Stimulated activated CD4-positive, alpha-beta T cell treated with anti-CD3 and anti-CD28 coated beads, Interleukin-4, amount 100 ng/mL, for 4 hours (primary cell): ENCODE data around the gene XAB2.

Source experiments
- DNase-seq, 2 experiments: peaks; one replicate each; pipeline ENCODE4 v3.0.0-alpha.2; 2020

Gene XAB2

DNA sequence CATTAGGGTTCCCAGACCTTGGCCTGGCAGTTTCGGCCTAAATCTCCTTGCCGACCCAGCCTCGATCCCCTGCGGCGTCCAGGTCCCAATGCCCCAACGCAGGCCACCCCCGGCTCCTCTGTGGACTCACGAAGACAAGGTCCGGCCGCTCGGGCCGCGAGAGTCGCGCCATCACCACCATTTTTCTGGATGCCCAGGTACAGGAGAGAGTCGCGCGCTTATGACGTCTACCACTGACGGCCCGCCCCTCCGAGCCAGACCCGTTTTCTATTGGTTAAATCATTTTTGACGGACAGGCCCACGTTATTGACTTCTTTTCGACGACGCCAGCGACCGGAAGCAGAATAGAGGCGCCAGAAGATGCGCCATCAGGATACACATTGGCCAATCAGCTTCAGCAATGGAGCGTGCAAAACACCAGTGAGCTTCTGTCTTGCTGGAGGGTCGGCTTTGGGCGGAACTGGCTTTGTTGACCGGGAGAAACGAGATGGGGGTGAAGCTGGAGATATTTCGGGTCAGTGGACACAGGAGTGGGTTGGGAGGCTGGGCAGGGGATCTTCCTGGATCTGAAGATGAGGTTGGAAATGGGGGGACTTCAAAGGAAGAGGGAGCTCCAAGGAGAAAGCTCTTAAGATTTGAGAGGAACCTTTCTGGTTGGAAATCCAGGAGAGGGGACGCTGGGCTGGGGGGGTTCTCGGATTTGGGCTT, at the start of gene XAB2, which contains the start of gene PET100:
TSS of gene XAB2 (minus strand) at position 199 of the 708 bp plus-strand sequence. CDS start at position 181, 18 bp downstream.
TSS of gene PET100 (plus strand) at position 447 of the 708 bp plus-strand sequence. CDS start at position 488, 41 bp downstream.
- DNase-seq = peak; percentile 85 to 95

DNA sequence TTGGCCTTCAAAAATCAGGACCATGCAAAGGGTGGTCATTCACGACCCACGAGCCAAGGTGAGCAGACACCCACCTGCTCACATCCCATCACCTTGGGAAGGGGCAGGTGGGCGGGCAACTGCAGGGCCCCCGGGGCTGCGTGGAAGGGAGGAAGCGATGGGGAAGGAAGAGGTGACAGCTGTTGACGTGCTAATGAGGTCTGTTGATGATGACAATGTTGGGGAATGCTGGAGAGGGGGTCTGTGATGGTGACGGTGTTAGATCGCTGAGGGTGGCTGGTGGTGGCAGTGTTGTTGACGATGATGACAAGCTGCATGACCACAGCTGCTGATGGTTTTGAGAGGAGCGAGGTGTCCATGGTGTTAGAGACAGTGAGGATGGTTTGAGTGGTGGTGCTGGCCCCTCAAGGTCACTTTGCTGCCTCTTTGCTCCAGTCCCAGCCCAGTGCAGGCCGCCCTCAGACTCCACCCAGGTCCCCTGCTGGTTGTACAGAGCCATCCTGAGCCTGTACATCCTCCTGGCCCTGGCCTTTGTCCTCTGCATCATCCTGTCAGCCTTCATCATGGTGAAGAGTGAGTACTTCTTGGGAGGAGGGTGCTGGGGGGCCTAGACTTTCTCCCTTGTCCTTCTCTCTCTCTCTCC, 48.4 kb upstream of the XAB2 start:
- no peak for DNase-seq

DNA sequence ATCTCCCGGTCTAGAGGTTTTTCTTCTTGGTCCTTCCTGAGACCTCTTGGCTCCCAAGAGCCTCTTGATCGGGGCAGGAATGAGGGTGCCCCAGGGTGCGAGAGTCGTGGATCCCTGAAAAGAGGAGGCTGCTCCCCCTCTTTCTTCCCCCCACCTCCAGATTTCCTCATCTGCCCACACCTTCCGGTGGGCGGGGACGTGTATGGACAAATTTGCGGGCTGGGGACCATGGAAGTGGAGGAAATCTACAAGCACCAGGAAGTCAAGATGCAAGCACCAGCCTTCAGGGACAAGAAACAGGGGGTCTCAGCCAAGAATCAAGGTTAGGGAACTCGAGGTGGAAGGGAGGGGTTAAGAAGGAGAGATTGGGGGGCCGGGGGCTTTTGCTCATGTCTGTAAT, 47.5 kb upstream of the XAB2 start, which contains the start of gene MCEMP1:
TSS of gene MCEMP1 (plus strand) at position 237 of the 400 bp plus-strand sequence. CDS start at position 268, 31 bp downstream.
- no peak for DNase-seq

DNA sequence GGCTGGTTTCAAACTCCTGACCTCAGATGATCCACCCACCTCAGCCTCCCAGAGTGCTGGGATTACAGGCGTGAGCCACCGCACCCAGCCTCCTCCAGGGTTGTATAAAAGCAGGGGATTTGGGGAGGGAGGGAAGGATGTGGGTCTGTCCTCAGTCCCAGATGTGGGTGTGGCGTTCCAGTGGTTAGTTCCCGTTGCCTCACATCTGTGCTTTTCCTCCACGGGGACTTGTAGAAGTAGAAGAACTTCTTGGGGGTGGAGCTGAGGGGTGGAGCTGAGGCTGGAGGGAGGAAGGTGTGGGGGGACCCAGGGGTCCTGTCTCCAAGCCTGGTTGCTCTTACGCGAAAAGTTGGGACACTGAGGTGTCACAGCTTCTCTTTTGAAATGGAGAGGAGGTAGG, 47.0 kb upstream of the XAB2 start:
- no peak for DNase-seq

DNA sequence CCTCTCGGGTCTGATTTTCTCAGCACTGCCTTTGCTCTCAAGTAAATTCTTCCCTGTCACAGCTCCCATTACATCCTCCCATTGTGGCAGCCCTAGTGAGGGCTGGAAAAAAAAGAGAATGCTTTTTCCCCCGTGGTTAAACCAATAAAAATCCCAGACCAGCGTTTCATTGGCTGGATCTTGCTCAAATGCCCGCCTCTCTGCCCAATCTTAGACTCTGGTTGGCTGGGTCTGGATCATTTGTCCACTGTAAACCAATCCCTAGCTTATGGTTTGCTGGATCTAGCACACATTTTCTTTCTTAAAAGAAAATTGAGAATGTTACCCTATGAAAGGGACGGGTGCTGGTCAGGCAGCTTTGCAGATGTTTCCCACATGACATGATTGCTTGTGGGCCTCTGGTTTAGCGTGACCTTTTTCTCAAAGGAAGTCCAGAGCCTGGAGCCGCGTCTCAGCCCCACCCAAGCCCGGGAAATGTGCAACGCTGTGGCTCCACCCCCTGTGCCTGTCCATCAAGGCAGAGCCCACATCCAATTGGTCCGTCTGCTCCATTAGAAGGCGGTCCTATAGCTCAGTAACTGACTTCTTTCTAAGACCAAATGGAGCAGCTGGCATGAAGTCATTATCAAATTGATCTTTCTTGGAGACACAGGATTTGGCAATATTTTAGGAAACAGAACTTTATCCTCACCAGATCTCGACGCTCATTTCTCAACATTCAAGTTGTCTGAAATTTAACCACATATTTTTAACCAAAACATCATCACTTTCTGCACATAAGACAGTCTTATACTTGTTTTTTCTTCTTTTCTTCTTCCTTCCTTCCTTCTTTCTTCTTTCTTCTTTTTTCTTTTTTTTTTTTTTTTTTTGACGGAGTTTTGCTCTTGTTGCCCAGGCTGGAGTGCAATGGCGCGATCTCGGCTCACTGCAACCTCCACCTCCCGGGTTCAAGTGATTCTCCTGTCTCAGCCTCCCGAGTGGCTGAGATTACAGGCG, 45.0 kb upstream of the XAB2 start:
- DNase-seq = peak in 1 of 2 experiments; percentile 24

DNA sequence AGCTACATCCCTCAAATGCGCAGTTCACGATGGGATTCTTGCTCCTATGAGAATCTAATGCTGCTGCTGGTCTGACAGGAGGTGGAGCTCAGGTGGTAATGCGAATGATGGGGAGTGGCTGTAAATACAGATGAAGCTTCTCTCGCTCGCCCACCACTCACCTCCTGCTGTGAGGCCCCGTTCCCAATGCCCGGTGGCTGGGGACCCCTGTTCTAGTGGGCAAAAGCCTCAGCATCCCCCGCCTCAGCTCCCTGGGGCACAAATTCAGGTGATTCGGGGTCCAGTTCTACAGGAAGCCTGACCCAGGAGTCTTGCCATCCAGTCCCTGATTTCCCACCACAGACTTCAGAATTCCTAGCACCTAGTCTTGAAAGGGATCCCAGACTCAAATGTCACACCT, 43.2 kb upstream of the XAB2 start:
- DNase-seq = no peak

DNA sequence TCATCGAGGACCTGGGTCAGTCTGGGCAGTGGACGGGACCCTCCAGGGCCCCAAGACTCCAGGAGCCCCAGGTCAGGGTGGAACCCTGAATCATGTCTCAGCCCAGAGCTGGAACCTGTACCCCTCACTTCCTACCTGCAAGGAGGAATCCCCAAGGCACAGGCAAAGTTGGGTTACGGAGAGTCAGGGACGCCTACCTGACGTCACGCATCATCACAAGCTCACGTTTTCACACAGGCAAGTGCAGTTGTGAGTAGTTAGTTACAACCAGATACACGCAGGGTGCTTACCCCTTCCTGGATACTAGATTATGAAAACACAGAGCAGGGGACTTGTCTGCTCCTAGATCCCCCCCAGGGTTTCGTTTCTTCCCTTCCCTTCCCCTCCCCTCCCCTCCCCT, 41.4 kb upstream of the XAB2 start:
- no peak for DNase-seq

DNA sequence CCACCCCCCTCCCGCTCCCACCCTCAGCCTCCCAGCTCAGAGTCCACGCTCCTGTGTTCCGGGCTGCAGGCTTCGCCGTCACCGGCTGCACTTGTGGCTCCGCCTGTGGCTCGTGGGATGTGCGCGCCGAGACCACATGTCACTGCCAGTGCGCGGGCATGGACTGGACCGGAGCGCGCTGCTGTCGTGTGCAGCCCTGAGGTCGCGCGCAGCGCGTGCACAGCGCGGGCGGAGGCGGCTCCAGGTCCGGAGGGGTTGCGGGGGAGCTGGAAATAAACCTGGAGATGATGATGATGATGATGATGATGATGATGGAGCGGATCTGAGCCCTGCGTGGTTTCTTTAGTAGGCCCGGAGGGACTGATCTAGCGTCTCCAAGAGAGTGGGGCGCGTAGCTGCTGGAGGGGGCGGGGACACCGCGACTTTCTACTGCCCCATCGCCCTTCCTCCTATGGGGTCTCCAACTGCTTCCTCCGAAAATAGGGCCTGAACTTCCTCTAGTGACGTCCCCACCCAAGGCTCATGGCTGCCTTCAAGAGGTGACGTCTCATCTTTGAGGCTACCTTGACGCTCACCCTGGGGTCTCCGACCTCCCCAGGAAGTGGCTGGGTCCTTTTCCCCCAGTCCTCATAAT, 40.9 kb upstream of the XAB2 start:
- no peak for DNase-seq

DNA sequence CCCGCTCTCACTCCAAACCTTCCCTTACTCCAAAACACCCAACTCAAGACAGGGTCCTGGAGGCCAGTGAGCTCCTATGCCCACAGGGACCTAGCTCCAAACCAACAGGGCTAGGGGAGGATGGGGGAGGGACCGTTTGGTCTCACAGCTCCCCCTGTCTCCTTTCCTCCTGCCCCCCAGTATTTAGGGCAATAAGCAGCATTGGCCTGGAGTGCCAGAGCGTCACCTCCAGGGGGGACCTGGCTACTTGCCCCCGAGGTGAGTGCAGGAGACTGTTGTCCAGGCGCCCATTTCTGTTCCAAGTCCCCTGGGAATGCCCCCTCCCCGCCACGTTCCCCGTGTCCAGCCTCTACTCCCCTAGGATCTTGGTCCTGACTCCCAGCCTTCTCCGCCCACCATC, 40.3 kb upstream of the XAB2 start:
- DNase-seq = no peak

DNA sequence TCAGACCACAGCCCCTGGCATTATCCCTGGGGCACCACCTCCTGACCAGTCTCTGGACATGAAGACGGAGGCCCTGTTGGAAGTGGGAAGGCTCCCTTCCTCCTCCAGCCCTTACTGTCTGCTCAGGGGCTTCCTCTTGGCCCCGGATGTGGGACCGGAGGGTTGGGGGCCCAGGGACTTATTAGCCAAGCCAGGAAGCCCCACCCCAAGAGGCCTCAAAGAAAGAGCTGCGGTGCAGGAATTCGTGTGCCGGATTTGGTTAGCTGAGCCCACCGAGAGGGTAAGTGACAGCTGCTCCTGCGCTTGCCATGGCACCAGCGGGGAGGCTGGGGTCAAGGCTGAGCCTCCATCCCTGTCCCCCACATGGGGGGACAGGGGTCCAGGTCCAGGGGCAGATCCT, 39.5 kb upstream of the XAB2 start, which contains the start of gene RETN:
TSS of gene RETN (plus strand) at position 208 of the 400 bp plus-strand sequence. CDS start 278 bp downstream, outside the sequence.
- DNase-seq = no peak

DNA sequence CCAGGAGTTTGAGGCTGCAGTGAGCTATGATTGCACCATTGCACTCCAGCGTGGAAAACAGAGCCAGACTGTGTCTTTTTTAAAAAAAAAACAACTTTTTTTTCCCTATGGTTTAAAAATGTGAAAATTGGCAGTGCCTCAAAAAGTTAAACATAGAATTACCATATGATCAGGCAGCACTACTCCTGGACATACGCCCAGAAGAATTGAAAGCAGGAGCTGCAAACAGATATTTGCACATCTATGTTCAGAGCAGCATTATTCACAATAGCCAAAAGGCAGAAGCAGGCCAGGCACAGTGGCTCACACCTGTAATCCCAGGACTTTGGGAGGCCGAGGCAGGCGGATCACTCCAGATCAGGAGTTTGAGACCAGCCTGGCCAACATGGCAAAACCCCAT, 35.7 kb upstream of the XAB2 start:
- no peak for DNase-seq

DNA sequence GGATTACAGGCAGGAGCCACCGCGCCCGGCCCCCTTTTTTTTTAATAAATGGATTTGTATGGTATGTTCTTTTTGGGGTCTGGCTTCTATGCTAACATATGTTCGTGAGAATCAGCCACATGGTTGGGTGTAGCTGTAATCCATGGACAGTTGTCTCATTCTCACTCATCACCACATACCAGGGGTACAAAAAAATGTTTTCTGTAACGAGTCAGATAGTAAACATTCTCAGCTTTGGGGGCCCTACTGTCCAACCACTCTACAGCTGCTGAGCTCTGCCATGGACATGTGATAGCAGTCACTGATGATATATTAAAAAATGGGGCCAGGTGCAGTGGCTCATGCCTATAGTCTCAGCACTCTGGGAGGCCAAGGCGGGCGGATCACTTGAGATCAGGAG, 34.4 kb upstream of the XAB2 start:
- no peak for DNase-seq

DNA sequence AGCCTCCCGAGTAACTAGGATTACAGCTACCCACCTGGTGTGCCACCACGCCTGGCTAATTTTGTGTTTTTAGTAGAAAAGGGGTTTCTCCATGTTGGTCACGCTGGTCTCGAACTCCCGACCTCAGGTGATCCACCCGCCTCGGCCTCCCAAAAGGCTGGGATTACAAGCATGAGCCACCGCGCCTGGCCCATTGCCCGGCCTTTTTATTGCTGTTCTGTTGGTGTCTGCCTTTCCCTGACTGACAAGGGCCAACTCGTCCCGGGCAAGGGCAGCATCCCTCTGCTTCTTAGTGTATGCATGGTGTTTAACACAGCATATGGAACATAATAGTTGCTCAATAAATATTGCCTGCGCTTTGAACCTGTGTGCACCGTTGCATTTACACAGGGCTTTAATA, 33.3 kb upstream of the XAB2 start:
- DNase-seq = no peak

DNA sequence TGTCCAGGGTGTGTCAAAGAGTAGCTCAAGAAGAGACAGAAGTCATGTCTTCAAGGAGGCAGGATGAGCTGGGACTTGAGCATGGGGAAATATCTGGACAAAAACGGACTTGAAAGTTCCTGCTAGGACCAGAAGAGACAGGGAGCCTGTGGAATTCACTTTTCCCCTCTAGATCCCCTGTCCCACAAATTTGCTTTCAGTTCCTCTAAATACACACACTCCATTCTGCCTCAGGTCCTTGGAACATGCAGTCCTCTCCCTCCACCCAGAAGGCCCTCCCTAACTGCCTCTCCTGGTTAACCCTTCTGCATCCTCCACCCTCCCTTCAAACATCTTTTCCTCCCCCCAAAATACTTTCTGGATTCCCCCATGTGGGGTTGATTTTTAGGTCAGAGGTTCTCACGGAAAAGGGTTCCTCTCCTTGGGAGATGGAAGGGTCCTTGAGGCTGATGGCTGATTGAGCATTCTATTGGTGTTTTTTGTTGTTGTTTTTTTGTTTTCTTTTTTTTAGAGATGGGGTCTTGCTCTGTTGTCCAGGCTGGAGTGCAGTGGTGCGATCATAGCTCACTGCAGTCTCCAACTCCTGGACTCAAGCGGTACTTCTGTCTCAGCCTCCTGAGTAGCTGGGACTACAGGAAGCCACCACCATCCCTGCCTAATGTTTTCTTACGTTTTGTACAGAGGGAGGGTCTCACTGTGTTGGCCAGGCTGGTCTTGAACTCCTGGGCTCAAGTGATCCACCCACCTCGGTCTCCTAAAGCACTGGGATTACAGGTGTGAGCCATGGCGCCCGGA, 32.6 kb upstream of the XAB2 start:
- DNase-seq = no peak

DNA sequence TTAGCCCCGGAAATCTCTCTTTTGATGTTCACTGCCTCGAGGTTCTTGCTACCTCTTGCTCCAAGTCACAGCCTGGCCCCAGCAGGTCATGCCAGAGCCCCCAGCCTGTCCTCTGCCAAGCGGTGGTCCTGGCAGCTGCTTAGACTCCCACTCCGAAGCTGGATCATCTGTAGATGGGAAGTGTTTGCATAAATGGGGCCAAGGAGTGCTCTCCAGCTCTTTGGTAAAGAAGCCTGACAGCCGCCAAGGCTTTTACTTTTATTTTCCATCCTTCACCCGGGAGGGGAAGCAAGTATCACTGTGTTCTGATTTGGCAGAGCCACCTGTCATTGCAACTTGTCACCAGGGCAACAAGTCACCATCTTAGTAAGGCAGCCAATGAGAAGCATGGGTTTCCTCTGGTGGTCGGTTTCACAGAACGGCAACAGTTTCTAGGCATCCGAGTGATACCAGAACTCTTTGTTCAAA, 28.9 kb upstream of the XAB2 start:
- DNase-seq = peak in 1 of 2 experiments; percentile 47

DNA sequence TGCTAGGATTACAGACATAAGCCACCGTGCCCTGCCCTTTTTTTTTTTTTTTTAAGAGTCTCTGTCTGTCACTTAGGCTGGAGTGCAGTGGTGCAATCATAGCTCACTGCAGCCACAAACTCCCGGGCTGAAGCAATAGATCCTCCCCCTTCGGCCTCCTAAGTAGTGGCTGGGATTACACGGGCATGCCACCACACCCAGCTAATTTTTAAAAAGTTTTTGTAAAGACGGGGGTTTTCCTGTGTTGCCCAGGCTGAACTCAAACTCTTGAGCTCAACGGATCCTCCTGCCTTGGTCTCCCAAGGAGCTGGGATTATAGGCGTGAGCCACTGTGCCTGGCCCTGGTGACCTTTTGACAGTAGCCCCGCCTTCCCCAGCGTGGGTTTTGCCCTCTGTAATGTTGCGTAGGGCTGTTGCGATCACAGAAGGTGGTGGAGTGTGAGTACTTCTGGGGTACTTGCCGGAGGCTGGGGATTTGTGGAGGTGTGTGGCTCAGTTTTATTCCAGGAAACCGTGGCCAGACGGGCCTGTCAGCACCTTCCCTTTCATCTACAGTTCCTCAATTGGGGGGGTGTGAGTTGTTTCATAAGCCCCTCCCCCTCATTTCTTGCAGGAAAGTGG, 27.9 kb upstream of the XAB2 start:
- peak in 1 of 2 experiments; percentile 32 for DNase-seq

DNA sequence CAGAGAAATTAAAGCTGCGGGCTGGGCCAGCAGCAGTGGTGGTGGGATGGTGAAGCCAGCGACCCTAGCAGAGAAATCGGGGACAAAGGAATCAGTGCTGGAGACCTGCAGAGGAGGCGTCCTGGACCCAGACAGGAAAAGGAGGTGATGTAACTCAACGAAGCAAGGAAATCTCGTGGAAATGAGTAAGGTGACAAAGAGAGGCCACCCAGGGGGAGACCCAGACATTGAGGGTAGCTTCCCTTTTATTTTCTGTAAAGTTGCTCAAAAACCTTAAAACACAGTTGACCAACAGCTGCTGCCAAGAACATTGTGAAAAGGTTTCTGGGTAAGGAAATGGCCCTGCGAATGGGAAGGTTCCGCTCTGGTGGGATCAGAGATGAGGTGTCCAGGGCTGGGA, 26.2 kb upstream of the XAB2 start:
- no peak for DNase-seq

DNA sequence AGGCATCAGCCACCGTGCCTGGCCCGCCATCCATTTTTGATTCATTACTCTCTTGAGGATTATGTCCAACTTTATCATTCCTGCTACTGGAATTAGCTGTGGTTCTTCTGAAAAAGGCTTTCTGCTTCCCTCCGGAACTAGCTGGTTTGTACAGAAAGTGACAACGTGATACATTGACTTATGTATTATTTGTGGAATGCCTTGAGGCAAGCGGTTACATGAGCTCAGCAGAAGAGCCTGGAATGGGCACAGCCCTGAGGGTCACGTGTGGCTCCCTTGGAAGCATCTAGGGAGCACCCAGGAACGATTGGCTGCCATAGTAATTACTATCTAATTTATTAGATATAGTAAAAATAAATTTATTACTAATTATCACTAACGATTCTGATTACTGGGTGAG, 25.1 kb upstream of the XAB2 start:
- DNase-seq = no peak

DNA sequence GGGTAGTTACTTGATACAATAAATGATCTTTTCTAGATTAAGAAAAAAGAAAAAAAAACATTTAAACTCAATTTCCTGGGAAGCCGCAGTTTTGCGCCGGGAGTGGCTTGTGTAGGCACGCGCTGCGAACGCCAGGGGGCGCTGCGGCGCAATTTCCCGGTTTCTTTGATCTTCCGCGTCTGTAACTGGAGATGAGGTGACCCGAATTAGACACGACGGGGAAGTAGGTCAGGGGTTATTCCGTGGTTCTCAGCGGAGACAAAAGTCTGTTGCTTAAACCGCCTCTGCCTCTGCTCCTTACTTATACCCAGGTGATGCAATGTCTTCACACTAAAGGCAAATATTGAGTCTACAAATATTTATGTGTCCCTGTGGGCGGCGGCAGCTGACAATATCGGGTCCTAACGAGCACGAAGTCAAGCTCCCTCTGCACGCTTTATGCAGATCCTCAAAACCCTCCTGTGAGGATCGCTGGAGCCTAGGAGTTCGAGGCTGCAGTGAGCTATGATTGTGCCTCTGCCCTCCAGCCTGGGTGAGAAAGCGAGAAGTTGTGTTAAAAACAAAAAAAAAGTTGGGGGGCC, 22.8 kb upstream of the XAB2 start:
- DNase-seq = peak; percentile 78 to 84

DNA sequence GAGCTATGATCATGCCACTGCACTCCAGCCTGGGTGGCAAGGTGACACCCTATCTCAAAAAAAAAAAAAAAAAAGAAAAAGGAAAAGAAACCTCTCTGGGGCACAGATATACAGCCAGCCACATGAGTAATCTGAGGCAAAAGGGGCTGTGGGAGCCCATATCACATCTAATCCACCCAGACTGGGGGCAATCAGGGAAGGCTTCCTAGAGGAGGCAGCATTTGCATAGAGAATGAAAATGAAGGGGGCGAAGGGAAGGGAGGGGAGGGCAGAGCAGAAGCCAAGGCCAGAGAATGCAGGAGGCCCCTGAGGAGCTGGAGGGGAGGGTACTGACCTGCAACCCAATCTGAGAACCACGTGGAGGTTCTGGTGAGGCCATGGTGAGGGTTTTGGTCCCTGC, 20.8 kb upstream of the XAB2 start:
- no peak for DNase-seq
